ENCODE results near the gene GNB1. TPM values are rescaled to one million over a fixed set of nuclear protein-coding genes. Genes with fewer than 3 reads are reported as not detected.

Gene GNB1
- total RNA-seq, 6 donors from 2014 or later, result 126 to 386 (median 173) TPM

GRCh38 chr1:1922702-1922955, 31.7 kb upstream of the GNB1 start:
- no peak for ATAC-seq (ENCODE audit: low FRiP score in 2 of 2)

GRCh38 chr1:1921901-1922701, 31.2 kb upstream of the GNB1 start:
- no peak overlapping the region for H3K4me3 ChIP-seq
- DNase-seq (peak in 1 of 2 donors; percentile 62), ATAC-seq (ENCODE audit: low FRiP score in 2 of 2) (no peak)
- WGBS, 2 donors, result 86 to 98% methylated on average over 7 to 16 of the region's 16 CpGs
- no peak overlapping the region for H3K27ac ChIP-seq
- no peaks in the 10 kb centered on the region for H3K27me3 ChIP-seq
- no peaks in the 10 kb centered on the region for H3K9me3 ChIP-seq
- H3K4me1 ChIP-seq, result peaks cover 15 to 26% (median 17%) of the 10 kb centered on the region in 4 donors
- no peaks in the 10 kb centered on the region for H3K36me3 ChIP-seq
- no peak for TF ChIP-seq EP300 (IDR thresholded peaks at IDR 0.05)
- no peak for TF ChIP-seq POLR2AphosphoS5 (IDR thresholded peaks at IDR 0.05)
- TF ChIP-seq, protein P1, sequence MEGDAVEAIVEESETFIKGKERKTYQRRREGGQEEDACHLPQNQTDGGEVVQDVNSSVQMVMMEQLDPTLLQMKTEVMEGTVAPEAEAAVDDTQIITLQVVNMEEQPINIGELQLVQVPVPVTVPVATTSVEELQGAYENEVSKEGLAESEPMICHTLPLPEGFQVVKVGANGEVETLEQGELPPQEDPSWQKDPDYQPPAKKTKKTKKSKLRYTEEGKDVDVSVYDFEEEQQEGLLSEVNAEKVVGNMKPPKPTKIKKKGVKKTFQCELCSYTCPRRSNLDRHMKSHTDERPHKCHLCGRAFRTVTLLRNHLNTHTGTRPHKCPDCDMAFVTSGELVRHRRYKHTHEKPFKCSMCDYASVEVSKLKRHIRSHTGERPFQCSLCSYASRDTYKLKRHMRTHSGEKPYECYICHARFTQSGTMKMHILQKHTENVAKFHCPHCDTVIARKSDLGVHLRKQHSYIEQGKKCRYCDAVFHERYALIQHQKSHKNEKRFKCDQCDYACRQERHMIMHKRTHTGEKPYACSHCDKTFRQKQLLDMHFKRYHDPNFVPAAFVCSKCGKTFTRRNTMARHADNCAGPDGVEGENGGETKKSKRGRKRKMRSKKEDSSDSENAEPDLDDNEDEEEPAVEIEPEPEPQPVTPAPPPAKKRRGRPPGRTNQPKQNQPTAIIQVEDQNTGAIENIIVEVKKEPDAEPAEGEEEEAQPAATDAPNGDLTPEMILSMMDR (IDR thresholded peaks at IDR 0.05), result no peak
- TF ChIP-seq POLR2A (IDR thresholded peaks at IDR 0.05), result no peak

More at GRCh38 chr1:1922702-1922955, 31.7 kb upstream of the GNB1 start:
- Histone ChIP-seq H3K4me1 (peaks cover 16 to 30% (median 20%) of the 10 kb centered on the region in 4 donors), H3K36me3 (no peaks in the 10 kb centered on the region), H3K9me3 (no peaks in the 10 kb centered on the region), H3K4me3 (no peak overlapping the region), H3K27ac (no peak overlapping the region), H3K27me3 (no peaks in the 10 kb centered on the region)
- no peak for DNase-seq
- 85 to 91% methylated on average over 3 to 6 of the region's 6 CpGs for WGBS, 2 donors
- TF ChIP-seq POLR2A (IDR thresholded peaks at IDR 0.05) (no peak), POLR2AphosphoS5 (IDR thresholded peaks at IDR 0.05) (no peak), EP300 (IDR thresholded peaks at IDR 0.05) (no peak)
- TF ChIP-seq, protein P1 (IDR thresholded peaks at IDR 0.05), result no peak

DNA sequence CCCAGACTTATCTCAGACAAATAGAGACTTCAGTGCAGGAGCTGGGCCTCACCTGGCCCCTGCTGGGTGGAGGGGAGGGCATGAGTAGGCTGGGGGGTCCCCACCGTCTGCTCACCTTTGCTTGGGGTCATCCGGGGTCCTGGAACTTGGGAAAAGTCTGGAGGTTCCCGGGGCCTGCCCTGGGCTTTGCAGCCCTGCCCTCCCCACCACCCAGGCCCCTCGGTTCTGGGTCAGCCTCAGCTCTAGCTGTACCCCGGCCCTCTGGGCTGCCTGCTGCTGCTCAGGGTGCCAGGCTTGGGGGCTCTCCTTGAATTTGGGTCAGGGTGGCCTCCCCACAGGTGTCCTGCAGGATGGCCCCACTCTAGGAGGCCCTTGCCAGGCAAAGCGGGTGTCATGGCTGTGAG, 30.6 kb upstream of the GNB1 start:
- H3K9me3 ChIP-seq, result no peaks in the 10 kb centered on the region
- no peaks in the 10 kb centered on the region for H3K27me3 ChIP-seq
- H3K27ac ChIP-seq, result no peak overlapping the region
- H3K36me3 ChIP-seq, result no peaks in the 10 kb centered on the region
- DNase-seq (peak in 1 of 2 donors; percentile 50), ATAC-seq (ENCODE audit: low FRiP score in 2 of 2) (no peak)
- peaks cover 14 to 26% (median 16%) of the 10 kb centered on the region in 4 donors for H3K4me1 ChIP-seq
- 85 to 100% methylated on average over 1 to 6 of the region's 6 CpGs for WGBS, 2 donors
- H3K4me3 ChIP-seq, result no peak overlapping the region
- TF ChIP-seq, protein P1 (IDR thresholded peaks at IDR 0.05), result no peak
- TF ChIP-seq EP300 (IDR thresholded peaks at IDR 0.05) (no peak), POLR2AphosphoS5 (IDR thresholded peaks at IDR 0.05) (no peak), POLR2A (IDR thresholded peaks at IDR 0.05) (no peak)

GRCh38 chr1:1920608-1921458, 29.9 kb upstream of the GNB1 start:
- 85 to 91% methylated on average over 8 to 24 of the region's 27 CpGs for WGBS, 2 donors
- no peaks in the 10 kb centered on the region for H3K27me3 ChIP-seq
- peak overlapping the region in 1 of 4 donors; percentile 72 for H3K27ac ChIP-seq

More at GRCh38 chr1:1920608-1921458, 29.9 kb upstream of the GNB1 start:
- Histone ChIP-seq H3K36me3 (no peaks in the 10 kb centered on the region), H3K4me1 (peaks cover 14 to 26% (median 16%) of the 10 kb centered on the region in 4 donors), H3K9me3 (no peaks in the 10 kb centered on the region), H3K4me3 (no peak overlapping the region)
- no peak for TF ChIP-seq POLR2AphosphoS5 (IDR thresholded peaks at IDR 0.05)
- TF ChIP-seq POLR2A (IDR thresholded peaks at IDR 0.05), result no peak
- TF ChIP-seq, protein P1 (IDR thresholded peaks at IDR 0.05), result no peak
- no peak for TF ChIP-seq EP300 (IDR thresholded peaks at IDR 0.05)
- no peak for ATAC-seq (ENCODE audit: low FRiP score in 2 of 2)
- peak in 1 of 2 donors; percentile 84 for DNase-seq

All from upper lobe of left lung (tissue), 6 donors.